ENCODE results near the gene PPIF.

PPIF gene

GRCh38 chr10:79403441-79404230, 56.4 kb downstream of the PPIF start:
- DNase-seq (ENCODE audit: low spot score): no peak

- no peak for DNase-seq (ENCODE audit: low spot score)
These were observed 57.0 kb downstream of the PPIF start for GRCh38 chr10:79404231-79404609.

- no peak for DNase-seq (ENCODE audit: low spot score)
These were observed 57.4 kb downstream of the PPIF start for GRCh38 chr10:79404690-79405131.
